Vagina (tissue), 2 donors: ENCODE measurements around the gene SERPINH1. TPM values are rescaled to one million over a fixed set of nuclear protein-coding genes. Genes with fewer than 3 reads are reported as not detected.

Source experiments
- DNase-seq, 2 donors: peaks; one replicate each; pipeline ENCODE4 v3.0.0-alpha.2; 2017; ENCODE audit errors: extremely low spot score in 2 of 2
- H3K27ac ChIP-seq: fragments of 200-600 bp; sonication (generic); one replicate; pipeline ENCODE4 v1.5.1; 2019
- H3K27me3 ChIP-seq: fragments of 200-600 bp; sonication (generic); one replicate; pipeline ENCODE4 v1.5.1; 2019
- H3K36me3 ChIP-seq, 2 donors: fragments of 200-600 bp; sonication (generic); one replicate each; pipeline ENCODE4 v1.5.1; 2017 to 2019
- H3K4me1 ChIP-seq: fragments of 200-600 bp; sonication (generic); one replicate; pipeline ENCODE4 v1.5.1; 2019
- H3K4me3 ChIP-seq, 2 donors: fragments of 200-600 bp; sonication (generic); 1 replicate in 1 of 2; 2 replicates in 1 of 2; pipeline ENCODE4 v1.5.1; 2016 to 2019
- H3K9me3 ChIP-seq: fragments of 200-600 bp; sonication (generic); one replicate; pipeline ENCODE4 v1.5.1; 2019
- POLR2A ChIP-seq, 2 donors: fragments of 450-650 bp; IDR thresholded peaks; one replicate each; pipeline ENCODE4 v1.6.1; 2017; ENCODE audit warnings: antibody characterized with exemption in 2 of 2, mild to moderate bottlenecking in 2 of 2, moderate library complexity in 2 of 2
- POLR2AphosphoS5 ChIP-seq, 2 donors: sonication (generic); formaldehyde crosslinking; IDR thresholded peaks; one replicate each; pipeline ENCODE4 v1.9.0; 2017; ENCODE audit warnings: antibody characterized with exemption in 2 of 2, mild to moderate bottlenecking in 2 of 2, low read depth in 1 of 2; ENCODE audit not compliant: insufficient read depth in 1 of 2
- intact Hi-C: fragments of 100-400 bp; cut with DNase I; formaldehyde crosslinking; loops from one replicate; pipeline ENCODE4 v1.15.1; 2023
- total RNA-seq: library from RNA; depleted of rRNA; stranded (reverse); fragments of >200 nt; gene quantifications from one replicate; pipeline ENCODE4 v1.2.3, GENCODE V29; 2016
- TF ChIP-seq, protein P1 (sequence below), 3 experiments: fragments of 450-650 bp in 2 of 3; fragments of 200-600 bp in 1 of 3; sonication (generic) in 1 of 3; IDR thresholded peaks; one replicate each; pipeline ENCODE4 v1.5.1; 2017 to 2019; ENCODE audit warnings: antibody characterized with exemption in 3 of 3, mild to moderate bottlenecking in 2 of 3, moderate library complexity in 2 of 3

SERPINH1 gene
- total RNA-seq, 1 donor from 2014 or later: 257 TPM

- no peaks in the 10 kb centered on the region for H3K36me3 ChIP-seq
- no peak overlapping the region for H3K4me3 ChIP-seq
- TF ChIP-seq POLR2AphosphoS5 (IDR thresholded peaks at IDR 0.05; ENCODE audit: insufficient read depth in 1 of 2, low read depth in 1 of 2) (no peak), POLR2A (IDR thresholded peaks at IDR 0.05) (no peak)
- TF ChIP-seq, protein P1, sequence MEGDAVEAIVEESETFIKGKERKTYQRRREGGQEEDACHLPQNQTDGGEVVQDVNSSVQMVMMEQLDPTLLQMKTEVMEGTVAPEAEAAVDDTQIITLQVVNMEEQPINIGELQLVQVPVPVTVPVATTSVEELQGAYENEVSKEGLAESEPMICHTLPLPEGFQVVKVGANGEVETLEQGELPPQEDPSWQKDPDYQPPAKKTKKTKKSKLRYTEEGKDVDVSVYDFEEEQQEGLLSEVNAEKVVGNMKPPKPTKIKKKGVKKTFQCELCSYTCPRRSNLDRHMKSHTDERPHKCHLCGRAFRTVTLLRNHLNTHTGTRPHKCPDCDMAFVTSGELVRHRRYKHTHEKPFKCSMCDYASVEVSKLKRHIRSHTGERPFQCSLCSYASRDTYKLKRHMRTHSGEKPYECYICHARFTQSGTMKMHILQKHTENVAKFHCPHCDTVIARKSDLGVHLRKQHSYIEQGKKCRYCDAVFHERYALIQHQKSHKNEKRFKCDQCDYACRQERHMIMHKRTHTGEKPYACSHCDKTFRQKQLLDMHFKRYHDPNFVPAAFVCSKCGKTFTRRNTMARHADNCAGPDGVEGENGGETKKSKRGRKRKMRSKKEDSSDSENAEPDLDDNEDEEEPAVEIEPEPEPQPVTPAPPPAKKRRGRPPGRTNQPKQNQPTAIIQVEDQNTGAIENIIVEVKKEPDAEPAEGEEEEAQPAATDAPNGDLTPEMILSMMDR (IDR thresholded peaks at IDR 0.05): no peak
Measured at GRCh38 chr11:75616281-75616680, 54.2 kb downstream of the SERPINH1 start.

More at GRCh38 chr11:75616281-75616680, 54.2 kb downstream of the SERPINH1 start:
- H3K27me3 ChIP-seq: no peaks in the 10 kb centered on the region
- intact Hi-C loops: no loop called here
- no peaks in the 10 kb centered on the region for H3K4me1 ChIP-seq
- H3K27ac ChIP-seq: no peak overlapping the region
- H3K9me3 ChIP-seq: no peaks in the 10 kb centered on the region
- no peak for DNase-seq

Other genes starting within 250 kb of the SERPINH1 start
- 33.1 TPM for gene ARRB1, start 210.6 kb upstream of the SERPINH1 start, total RNA-seq
- gene RPS3, start 162.7 kb upstream of the SERPINH1 start, total RNA-seq: 1,625 TPM
- not detected for gene KLHL35, start 129.1 kb upstream of the SERPINH1 start, total RNA-seq
- gene GDPD5, start 36.3 kb upstream of the SERPINH1 start, total RNA-seq: 36.6 TPM
- gene MAP6, start 106.8 kb downstream of the SERPINH1 start, total RNA-seq: 6.9 TPM
- not detected for gene MOGAT2, start 155.6 kb downstream of the SERPINH1 start, total RNA-seq
- gene DGAT2, start 206.5 kb downstream of the SERPINH1 start, total RNA-seq: 26.0 TPM